Measurements from ENCODE around the gene CADM1.

CADM1 gene

GRCh38 chr11:115423728-115424459 is 80.3 kb downstream of the CADM1 start:
- no peaks in the 10 kb centered on the region for H3K9me3 Mint-ChIP-seq
- no peak overlapping the region for H3K4me3 Mint-ChIP-seq
- peaks cover 4% of the 10 kb centered on the region for H3K27me3 Mint-ChIP-seq (ENCODE audit: low read depth)
- H3K27ac Mint-ChIP-seq = no peak overlapping the region
- peaks cover 48% of the 10 kb centered on the region for H3K4me1 Mint-ChIP-seq
- TF ChIP-seq, protein P1, sequence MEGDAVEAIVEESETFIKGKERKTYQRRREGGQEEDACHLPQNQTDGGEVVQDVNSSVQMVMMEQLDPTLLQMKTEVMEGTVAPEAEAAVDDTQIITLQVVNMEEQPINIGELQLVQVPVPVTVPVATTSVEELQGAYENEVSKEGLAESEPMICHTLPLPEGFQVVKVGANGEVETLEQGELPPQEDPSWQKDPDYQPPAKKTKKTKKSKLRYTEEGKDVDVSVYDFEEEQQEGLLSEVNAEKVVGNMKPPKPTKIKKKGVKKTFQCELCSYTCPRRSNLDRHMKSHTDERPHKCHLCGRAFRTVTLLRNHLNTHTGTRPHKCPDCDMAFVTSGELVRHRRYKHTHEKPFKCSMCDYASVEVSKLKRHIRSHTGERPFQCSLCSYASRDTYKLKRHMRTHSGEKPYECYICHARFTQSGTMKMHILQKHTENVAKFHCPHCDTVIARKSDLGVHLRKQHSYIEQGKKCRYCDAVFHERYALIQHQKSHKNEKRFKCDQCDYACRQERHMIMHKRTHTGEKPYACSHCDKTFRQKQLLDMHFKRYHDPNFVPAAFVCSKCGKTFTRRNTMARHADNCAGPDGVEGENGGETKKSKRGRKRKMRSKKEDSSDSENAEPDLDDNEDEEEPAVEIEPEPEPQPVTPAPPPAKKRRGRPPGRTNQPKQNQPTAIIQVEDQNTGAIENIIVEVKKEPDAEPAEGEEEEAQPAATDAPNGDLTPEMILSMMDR (IDR thresholded peaks at IDR 0.05; ENCODE audit: unreplicated experiment in 3 of 3) = no peak
- H3K36me3 Mint-ChIP-seq (ENCODE audit: low read depth) = no peaks in the 10 kb centered on the region

- H3K36me3 Mint-ChIP-seq (ENCODE audit: low read depth) = no peaks in the 10 kb centered on the region
- no peak overlapping the region for H3K27ac Mint-ChIP-seq
Measured at GRCh38 chr11:115421992-115422689, 82.1 kb downstream of the CADM1 start.

DNA sequence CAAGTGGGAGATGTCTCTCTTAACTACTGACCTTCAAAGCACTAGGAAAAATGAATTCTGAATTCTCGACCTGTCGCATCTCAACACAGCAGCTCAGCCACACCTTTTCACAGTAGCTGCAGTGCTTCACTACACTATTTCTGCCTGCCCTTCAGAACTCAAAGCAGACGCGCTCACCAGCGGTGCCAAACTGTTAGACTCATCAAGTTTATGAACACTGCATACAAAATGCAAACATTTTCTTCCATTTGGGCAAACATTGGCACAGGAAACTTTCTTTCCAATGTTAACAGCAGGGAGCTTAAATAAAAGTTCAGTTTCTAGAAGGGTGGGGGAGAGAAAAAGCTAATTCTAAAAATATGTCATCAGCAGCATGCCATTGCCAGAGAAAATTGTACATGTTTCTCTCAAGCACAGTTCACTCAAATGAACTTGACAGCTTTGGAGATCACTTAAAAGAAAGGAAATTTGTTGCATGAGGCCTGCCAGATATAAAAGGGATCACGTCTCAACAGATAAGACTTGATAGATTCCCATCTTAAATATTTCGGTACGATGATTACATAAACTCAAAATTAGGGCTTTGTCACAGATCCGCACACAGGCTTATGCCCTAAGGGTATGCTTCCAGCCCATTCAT is 82.7 kb downstream of the CADM1 start:
- Mint-ChIP-seq H3K4me3 (no peak overlapping the region), H3K36me3 (ENCODE audit: low read depth) (no peaks in the 10 kb centered on the region), H3K27me3 (ENCODE audit: low read depth) (peaks cover 4% of the 10 kb centered on the region), H3K27ac (peak overlapping the region in 2 of 3 experiments; percentile 13 to 45), H3K9me3 (no peaks in the 10 kb centered on the region), H3K4me1 (peaks cover 45% of the 10 kb centered on the region)
- TF ChIP-seq, protein P1 (IDR thresholded peaks at IDR 0.05; ENCODE audit: unreplicated experiment in 3 of 3) = no peak

More at GRCh38 chr11:115421992-115422689, 82.1 kb downstream of the CADM1 start:
- H3K4me1 Mint-ChIP-seq = peaks cover 42% of the 10 kb centered on the region
- H3K27me3 Mint-ChIP-seq (ENCODE audit: low read depth) = peaks cover 4% of the 10 kb centered on the region
- no peaks in the 10 kb centered on the region for H3K9me3 Mint-ChIP-seq
- no peak overlapping the region for H3K4me3 Mint-ChIP-seq
- TF ChIP-seq, protein P1 (IDR thresholded peaks at IDR 0.05; ENCODE audit: unreplicated experiment in 3 of 3) = no peak

- TF ChIP-seq, protein P1 (IDR thresholded peaks at IDR 0.05; ENCODE audit: unreplicated experiment in 3 of 3) = no peak
- H3K36me3 Mint-ChIP-seq (ENCODE audit: low read depth) = no peaks in the 10 kb centered on the region
- H3K9me3 Mint-ChIP-seq = no peaks in the 10 kb centered on the region
- H3K27ac Mint-ChIP-seq = peak overlapping the region in 2 of 3 experiments; percentile 8 to 45
- H3K4me1 Mint-ChIP-seq = peaks cover 52% of the 10 kb centered on the region
- H3K4me3 Mint-ChIP-seq = no peak overlapping the region
- peaks cover 4% of the 10 kb centered on the region for H3K27me3 Mint-ChIP-seq (ENCODE audit: low read depth)
Measured at GRCh38 chr11:115420505-115420904, 83.7 kb downstream of the CADM1 start.

GRCh38 chr11:115418626-115419025 is 85.6 kb downstream of the CADM1 start:
- no peaks in the 10 kb centered on the region for H3K36me3 Mint-ChIP-seq (ENCODE audit: low read depth)
- H3K4me3 Mint-ChIP-seq = no peak overlapping the region
- no peak overlapping the region for H3K27ac Mint-ChIP-seq
- H3K9me3 Mint-ChIP-seq = no peaks in the 10 kb centered on the region
- TF ChIP-seq, protein P1 (IDR thresholded peaks at IDR 0.05; ENCODE audit: unreplicated experiment in 3 of 3) = no peak
- H3K4me1 Mint-ChIP-seq = peaks cover 52% of the 10 kb centered on the region
- no peaks in the 10 kb centered on the region for H3K27me3 Mint-ChIP-seq (ENCODE audit: low read depth)

Measured in nephron (organoid).